Loucy (cell line): ENCODE measurements around the gene TNPO3.

ENCODE experiments used
- H2AFZ ChIP-seq: fragments of 200-600 bp; sonication (generic); 2 replicates; pipeline ENCODE4 v1.6.0; 2016; ENCODE audit warnings: antibody characterized with exemption, mild to moderate bottlenecking, low read length, moderate library complexity
- H3F3A ChIP-seq: fragments of 200-600 bp; 2 replicates; pipeline ENCODE4 v1.6.0; 2016; ENCODE audit warnings: antibody characterized with exemption, low read depth, mild to moderate bottlenecking
- H3K27me3 ChIP-seq: fragments of 200-600 bp; sonication (generic); 2 replicates; pipeline ENCODE4 v1.6.1; 2014; ENCODE audit warnings: low read length, mild to moderate bottlenecking; ENCODE audit not compliant: insufficient read depth, poor library complexity, severe bottlenecking
- H3K36me3 ChIP-seq: fragments of 200-600 bp; sonication (generic); 2 replicates; pipeline ENCODE4 v1.6.1; 2016; ENCODE audit warnings: low read length; ENCODE audit not compliant: insufficient read depth
- H3K4me1 ChIP-seq: fragments of 200-600 bp; sonication (generic); 2 replicates; pipeline ENCODE4 v1.5.1; 2014; ENCODE audit warnings: low read length, mild to moderate bottlenecking; ENCODE audit not compliant: insufficient read depth, poor library complexity, severe bottlenecking
- H3K4me2 ChIP-seq: fragments of 200-600 bp; sonication (generic); 2 replicates; pipeline ENCODE4 v1.6.0; 2014; ENCODE audit warnings: antibody characterized with exemption, low read length, low read depth, mild to moderate bottlenecking; ENCODE audit not compliant: poor library complexity, severe bottlenecking
- H3K4me3 ChIP-seq: fragments of 200-600 bp; sonication (generic); 2 replicates; pipeline ENCODE4 v1.5.1; 2014; ENCODE audit warnings: low read length, mild to moderate bottlenecking, mixed read lengths; ENCODE audit not compliant: poor library complexity, severe bottlenecking
- H3K79me2 ChIP-seq: fragments of 200-600 bp; sonication (generic); 2 replicates; pipeline ENCODE4 v1.6.1; 2014; ENCODE audit warnings: low read length; ENCODE audit not compliant: insufficient read depth
- H3K9ac ChIP-seq: fragments of 200-600 bp; sonication (generic); 2 replicates; pipeline ENCODE4 v1.6.0; 2014; ENCODE audit warnings: mild to moderate bottlenecking, low read depth, low read length, moderate library complexity; ENCODE audit not compliant: poor library complexity, severe bottlenecking
- H3K9me2 ChIP-seq: fragments of 200-600 bp; sonication (generic); replicated peaks from 2 replicates; pipeline ENCODE4 v1.6.1; 2016; ENCODE audit warnings: low read depth, low read length, mixed read lengths
- H3K9me3 ChIP-seq: fragments of 200-600 bp; sonication (generic); 2 replicates; pipeline ENCODE4 v1.6.1; 2014; ENCODE audit warnings: mild to moderate bottlenecking, antibody characterized with exemption, low read length, low read depth; ENCODE audit not compliant: insufficient read depth
- H4K20me1 ChIP-seq: fragments of 200-600 bp; sonication (generic); 2 replicates; pipeline ENCODE4 v1.6.0; 2014; ENCODE audit warnings: antibody characterized with exemption, low read length, mild to moderate bottlenecking; ENCODE audit not compliant: insufficient read depth, poor library complexity, severe bottlenecking
- EZH2phosphoT487 ChIP-seq: fragments of 200-600 bp; IDR thresholded peaks from 2 replicates; pipeline ENCODE4 v1.6.1; 2018; ENCODE audit warnings: antibody characterized with exemption, mild to moderate bottlenecking, moderate library complexity, borderline replicate concordance
- TF ChIP-seq, protein P1 (sequence below): fragments of 200-600 bp; sonication (generic); conservative IDR thresholded peaks from 2 replicates; pipeline ENCODE4 v1.5.1; 2014; ENCODE audit warnings: mild to moderate bottlenecking, antibody characterized with exemption, low read length

TNPO3 gene

DNA sequence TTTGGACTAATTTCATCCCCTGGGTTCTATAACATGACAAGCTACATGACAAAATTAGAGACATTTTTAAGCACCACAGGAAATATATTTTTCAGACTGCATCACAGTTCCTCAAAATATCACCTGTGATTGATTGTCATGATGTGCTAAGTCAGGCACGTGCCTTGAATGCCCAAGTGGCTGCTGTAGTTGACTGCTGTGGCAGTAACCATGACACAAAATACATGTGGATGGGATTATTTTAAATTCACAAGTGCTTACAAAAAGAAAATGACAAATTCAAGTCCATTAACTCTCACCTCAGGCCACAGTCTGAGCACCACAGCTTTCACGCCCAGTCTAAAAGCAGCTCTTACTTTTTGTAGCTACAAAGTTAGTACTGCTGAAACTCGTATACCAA lies 45.5 kb downstream of the TNPO3 start:
- TF ChIP-seq, protein P1, sequence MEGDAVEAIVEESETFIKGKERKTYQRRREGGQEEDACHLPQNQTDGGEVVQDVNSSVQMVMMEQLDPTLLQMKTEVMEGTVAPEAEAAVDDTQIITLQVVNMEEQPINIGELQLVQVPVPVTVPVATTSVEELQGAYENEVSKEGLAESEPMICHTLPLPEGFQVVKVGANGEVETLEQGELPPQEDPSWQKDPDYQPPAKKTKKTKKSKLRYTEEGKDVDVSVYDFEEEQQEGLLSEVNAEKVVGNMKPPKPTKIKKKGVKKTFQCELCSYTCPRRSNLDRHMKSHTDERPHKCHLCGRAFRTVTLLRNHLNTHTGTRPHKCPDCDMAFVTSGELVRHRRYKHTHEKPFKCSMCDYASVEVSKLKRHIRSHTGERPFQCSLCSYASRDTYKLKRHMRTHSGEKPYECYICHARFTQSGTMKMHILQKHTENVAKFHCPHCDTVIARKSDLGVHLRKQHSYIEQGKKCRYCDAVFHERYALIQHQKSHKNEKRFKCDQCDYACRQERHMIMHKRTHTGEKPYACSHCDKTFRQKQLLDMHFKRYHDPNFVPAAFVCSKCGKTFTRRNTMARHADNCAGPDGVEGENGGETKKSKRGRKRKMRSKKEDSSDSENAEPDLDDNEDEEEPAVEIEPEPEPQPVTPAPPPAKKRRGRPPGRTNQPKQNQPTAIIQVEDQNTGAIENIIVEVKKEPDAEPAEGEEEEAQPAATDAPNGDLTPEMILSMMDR, result no peak
- TF ChIP-seq EZH2phosphoT487, result no peak
- H3K4me2 ChIP-seq, result no peak overlapping the region
- H3K36me3 ChIP-seq, result peaks cover 82% of the 10 kb centered on the region

DNA sequence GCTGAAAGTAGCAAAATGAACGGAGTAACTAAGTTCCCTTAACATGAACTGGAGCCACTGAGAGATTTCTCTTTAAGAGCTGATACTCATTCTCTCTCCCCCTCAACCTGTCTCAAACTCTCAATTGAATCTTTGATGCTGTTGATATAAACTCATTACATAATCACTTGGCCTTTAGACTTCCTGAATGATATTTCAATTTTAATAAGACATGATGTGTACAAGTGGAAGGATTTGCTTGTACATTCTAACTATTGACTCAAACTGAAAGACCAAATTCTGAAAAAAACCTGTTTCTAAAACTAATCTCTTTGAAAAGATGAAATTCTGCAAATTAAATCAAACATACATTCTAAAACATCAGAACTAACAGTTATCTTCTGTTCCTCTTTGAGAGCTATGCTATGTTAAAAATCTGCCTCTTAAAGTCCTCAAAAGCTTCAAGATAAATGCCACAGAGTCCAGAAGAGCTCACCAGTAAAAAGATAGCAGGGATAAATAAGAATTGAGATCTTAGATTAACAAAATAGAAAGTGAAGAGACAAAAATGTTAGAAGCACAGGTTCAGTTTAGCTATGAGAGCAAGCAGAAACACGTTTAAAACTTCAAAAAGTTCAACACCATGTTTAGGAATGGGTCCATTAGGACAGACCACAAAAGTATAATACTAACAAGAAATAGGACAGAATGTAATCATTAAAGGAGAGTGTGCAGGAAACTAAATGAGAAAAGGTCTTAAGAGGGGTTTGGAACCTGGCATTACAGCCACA lies 46.1 kb downstream of the TNPO3 start:
- Histone ChIP-seq H4K20me1 (peaks cover 9% of the 10 kb centered on the region), H3K9ac (no peak overlapping the region), H2AFZ (no peak overlapping the region), H3K9me3 (no peaks in the 10 kb centered on the region), H3F3A (no peaks in the 10 kb centered on the region), H3K4me3 (no peak overlapping the region), H3K4me2 (no peak overlapping the region), H3K9me2 (no peaks in the 10 kb centered on the region), H3K4me1 (no peaks in the 10 kb centered on the region), H3K79me2 (peaks cover 36% of the 10 kb centered on the region; the same call in 1 of the 2 replicates), H3K36me3 (peaks cover 82% of the 10 kb centered on the region), H3K27me3 (no peaks in the 10 kb centered on the region)
- TF ChIP-seq, protein P1, result no peak
- TF ChIP-seq EZH2phosphoT487, result no peak

More for the DNA sequence above, 45.5 kb downstream of the TNPO3 start:
- Histone ChIP-seq H4K20me1 (peaks cover 9% of the 10 kb centered on the region), H3F3A (no peaks in the 10 kb centered on the region), H2AFZ (no peak overlapping the region), H3K27me3 (no peaks in the 10 kb centered on the region), H3K4me1 (no peaks in the 10 kb centered on the region), H3K9me2 (no peaks in the 10 kb centered on the region), H3K79me2 (peaks cover 36% of the 10 kb centered on the region; the same call in 1 of the 2 replicates), H3K9me3 (no peaks in the 10 kb centered on the region), H3K4me3 (no peak overlapping the region), H3K9ac (no peak overlapping the region)

DNA sequence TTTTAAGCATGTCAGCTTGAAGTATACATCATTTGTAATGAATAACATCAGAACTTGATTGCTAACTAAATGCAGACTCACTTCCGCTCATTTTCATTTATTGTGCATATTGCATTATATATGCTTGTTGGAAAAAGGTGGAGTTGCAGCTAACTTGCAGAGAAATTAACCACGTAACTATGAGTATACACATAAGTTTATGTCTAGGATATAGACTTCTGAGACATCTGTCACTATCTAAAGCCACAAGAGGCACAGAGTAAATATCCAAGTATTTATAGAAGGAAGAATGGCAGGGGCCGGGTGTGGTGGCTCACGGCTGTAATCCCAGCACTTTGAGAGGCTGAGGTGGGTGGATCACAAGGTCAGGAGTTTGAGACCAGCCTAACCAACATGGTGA lies 47.3 kb downstream of the TNPO3 start:
- H3K79me2 ChIP-seq, result peaks cover 30% of the 10 kb centered on the region; the same call in 1 of the 2 replicates

More for the DNA sequence above, 47.3 kb downstream of the TNPO3 start:
- TF ChIP-seq EZH2phosphoT487, result no peak
- TF ChIP-seq, protein P1, result no peak
- H2AFZ ChIP-seq, result no peak overlapping the region
- no peaks in the 10 kb centered on the region for H3K9me2 ChIP-seq
- H3K9ac ChIP-seq, result no peak overlapping the region
- no peak overlapping the region for H3K4me2 ChIP-seq
- H3K27me3 ChIP-seq, result no peaks in the 10 kb centered on the region
- H3K36me3 ChIP-seq, result peaks cover 78% of the 10 kb centered on the region
- H3K9me3 ChIP-seq, result no peaks in the 10 kb centered on the region
- H3F3A ChIP-seq, result no peaks in the 10 kb centered on the region
- H3K4me1 ChIP-seq, result no peaks in the 10 kb centered on the region
- H4K20me1 ChIP-seq, result peaks cover 9% of the 10 kb centered on the region
- no peak overlapping the region for H3K4me3 ChIP-seq
